Measurements from ENCODE around the gene GDA. TPM values are rescaled to one million over a fixed set of nuclear protein-coding genes. Genes with fewer than 3 reads are reported as not detected.

The GDA gene
- total RNA-seq, 4 donors from 2014 or later, result 14.0 to 291 (median 273) TPM

DNA sequence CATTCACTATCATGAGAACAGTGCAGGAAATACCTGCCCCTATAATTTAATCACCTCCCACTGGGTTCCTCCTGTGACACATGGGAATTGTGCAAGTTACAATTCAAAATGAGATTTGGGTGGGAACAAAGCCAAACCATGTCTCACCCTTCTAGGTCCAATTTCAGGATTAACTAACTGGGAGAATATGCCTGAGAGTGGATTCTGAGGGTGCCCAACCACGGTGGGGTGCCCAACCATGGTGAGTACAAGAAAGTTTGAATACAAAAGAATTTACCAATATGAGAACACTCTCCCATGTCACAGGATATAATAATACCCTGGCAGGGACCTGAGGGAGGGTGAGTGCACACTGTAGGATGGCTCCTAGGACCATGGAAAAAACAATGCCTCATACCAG lies 17.2 kb upstream of the GDA start:
- DNase-seq, result no peak
- Histone ChIP-seq H3K36me3 (no peaks in the 10 kb centered on the region), H3K27me3 (no peaks in the 10 kb centered on the region), H3K4me3 (no peak overlapping the region), H3K9me3 (no peaks in the 10 kb centered on the region), H3K27ac (peak overlapping the region in 3 of 4 donors; percentile 17 to 83 (median 76)), H3K4me1 (peaks cover 0 to 33% (median 7%) of the 10 kb centered on the region in 4 donors)
- no peak for TF ChIP-seq POLR2A (IDR thresholded peaks at IDR 0.05)
- TF ChIP-seq, protein P1, sequence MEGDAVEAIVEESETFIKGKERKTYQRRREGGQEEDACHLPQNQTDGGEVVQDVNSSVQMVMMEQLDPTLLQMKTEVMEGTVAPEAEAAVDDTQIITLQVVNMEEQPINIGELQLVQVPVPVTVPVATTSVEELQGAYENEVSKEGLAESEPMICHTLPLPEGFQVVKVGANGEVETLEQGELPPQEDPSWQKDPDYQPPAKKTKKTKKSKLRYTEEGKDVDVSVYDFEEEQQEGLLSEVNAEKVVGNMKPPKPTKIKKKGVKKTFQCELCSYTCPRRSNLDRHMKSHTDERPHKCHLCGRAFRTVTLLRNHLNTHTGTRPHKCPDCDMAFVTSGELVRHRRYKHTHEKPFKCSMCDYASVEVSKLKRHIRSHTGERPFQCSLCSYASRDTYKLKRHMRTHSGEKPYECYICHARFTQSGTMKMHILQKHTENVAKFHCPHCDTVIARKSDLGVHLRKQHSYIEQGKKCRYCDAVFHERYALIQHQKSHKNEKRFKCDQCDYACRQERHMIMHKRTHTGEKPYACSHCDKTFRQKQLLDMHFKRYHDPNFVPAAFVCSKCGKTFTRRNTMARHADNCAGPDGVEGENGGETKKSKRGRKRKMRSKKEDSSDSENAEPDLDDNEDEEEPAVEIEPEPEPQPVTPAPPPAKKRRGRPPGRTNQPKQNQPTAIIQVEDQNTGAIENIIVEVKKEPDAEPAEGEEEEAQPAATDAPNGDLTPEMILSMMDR (IDR thresholded peaks at IDR 0.05), result no peak

DNA sequence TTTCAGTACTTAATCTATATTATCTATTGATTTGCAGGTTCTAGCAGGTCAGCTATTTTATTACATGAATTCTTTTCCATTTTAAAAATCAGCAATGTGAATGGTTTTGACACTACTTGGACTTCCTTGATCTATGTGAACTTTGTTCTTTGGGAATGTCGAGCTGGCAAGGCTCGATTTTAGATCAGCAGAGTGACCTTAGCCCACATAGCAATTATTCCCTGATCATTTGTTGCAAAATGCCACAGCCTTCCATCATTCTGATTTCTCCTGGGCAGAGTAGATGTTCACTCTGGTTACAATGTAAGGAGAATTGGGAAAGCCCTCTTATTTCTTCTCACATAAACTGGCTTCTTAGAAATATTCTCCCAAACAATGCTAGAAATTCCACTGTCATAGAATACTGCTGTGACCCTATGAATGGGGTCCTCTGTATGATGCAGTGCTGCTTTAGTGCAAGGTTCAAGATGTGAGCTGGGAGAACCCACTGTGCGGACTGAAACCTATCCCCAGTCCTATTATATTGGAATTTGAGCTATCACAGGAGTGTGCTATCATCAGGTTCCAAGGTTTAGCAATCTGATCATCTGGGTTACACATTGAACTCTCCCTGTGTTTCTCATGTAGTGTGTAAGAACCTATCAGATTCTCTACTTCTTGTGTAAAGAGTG lies 15.7 kb upstream of the GDA start:
- TF ChIP-seq, protein P1 (IDR thresholded peaks at IDR 0.05), result no peak
- peak in 1 of 2 donors; percentile 16 for TF ChIP-seq POLR2A (IDR thresholded peaks at IDR 0.05)
- H3K36me3 ChIP-seq, result no peaks in the 10 kb centered on the region
- H3K9me3 ChIP-seq, result no peaks in the 10 kb centered on the region
- no peaks in the 10 kb centered on the region for H3K27me3 ChIP-seq
- peak in 1 of 3 donors; percentile 73 for DNase-seq
- no peak overlapping the region for H3K4me3 ChIP-seq
- peak overlapping the region in 3 of 4 donors; percentile 17 to 87 (median 83) for H3K27ac ChIP-seq
- peaks cover 0 to 33% (median 7%) of the 10 kb centered on the region in 4 donors for H3K4me1 ChIP-seq

DNA sequence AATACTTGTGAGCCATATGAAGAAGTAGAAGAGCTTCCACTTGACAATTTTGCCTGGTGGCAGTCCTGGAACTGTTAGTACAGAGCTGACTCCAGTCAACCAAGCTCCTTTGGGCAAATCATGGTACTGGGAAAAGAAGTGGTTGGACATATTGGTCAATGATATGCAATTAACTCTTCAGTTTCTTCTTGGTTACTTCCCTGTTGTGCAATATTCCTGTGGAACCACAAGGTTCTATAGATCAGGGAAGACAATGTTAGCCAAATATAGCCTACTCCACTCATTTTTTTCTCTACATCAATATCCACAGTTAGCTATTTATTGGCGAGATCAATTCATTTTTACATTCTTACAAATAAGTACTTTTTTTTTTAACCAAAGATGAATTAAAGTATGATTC lies 14.4 kb upstream of the GDA start:
- TF ChIP-seq POLR2A (IDR thresholded peaks at IDR 0.05), result no peak
- TF ChIP-seq, protein P1 (IDR thresholded peaks at IDR 0.05), result no peak
- Histone ChIP-seq H3K27me3 (no peaks in the 10 kb centered on the region), H3K36me3 (no peaks in the 10 kb centered on the region), H3K9me3 (no peaks in the 10 kb centered on the region), H3K4me1 (peaks cover 0 to 28% (median 3%) of the 10 kb centered on the region in 4 donors), H3K27ac (peak overlapping the region in 3 of 4 donors; percentile 47 to 87 (median 83)), H3K4me3 (no peak overlapping the region)
- DNase-seq, result no peak

DNA sequence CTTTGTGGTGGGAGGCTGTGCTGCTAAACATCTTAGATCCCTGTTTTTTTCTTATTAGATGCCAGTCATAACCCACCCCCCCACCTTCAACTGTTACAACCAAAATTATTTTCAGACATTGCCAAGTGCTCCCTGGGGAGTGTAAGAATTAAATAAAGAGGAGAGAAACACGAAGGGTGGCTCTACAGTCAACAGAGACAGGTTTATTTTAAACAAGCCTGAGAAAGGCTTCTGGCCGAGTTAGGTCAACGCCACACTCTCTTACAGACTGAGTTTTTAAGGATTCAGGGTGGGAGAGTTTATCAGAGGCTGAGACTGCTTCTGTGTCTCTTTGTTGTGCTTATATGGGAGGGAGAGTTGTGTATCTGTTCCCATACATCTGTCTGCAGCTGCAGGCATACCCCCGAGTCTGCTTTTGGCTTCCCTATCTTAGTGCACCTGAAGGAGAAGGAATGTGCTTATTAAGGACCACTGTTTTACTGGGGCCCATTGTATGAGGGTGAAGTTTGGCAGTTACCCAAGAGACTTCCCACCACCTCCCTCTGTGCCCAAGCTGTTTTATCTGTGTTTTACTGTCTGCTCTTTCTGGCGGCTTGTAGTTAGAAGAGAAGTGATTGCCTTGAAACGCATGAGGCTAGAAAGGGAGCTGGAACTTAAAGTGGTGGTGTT lies 11.4 kb upstream of the GDA start:
- H3K9me3 ChIP-seq, result no peaks in the 10 kb centered on the region
- H3K4me1 ChIP-seq, result peaks cover 0 to 8% (median 0%) of the 10 kb centered on the region in 4 donors
- H3K27ac ChIP-seq, result no peak overlapping the region
- no peak overlapping the region for H3K4me3 ChIP-seq
- no peaks in the 10 kb centered on the region for H3K36me3 ChIP-seq
- no peaks in the 10 kb centered on the region for H3K27me3 ChIP-seq
- no peak for DNase-seq
- TF ChIP-seq POLR2A (IDR thresholded peaks at IDR 0.05), result no peak
- TF ChIP-seq, protein P1 (IDR thresholded peaks at IDR 0.05), result no peak

DNA sequence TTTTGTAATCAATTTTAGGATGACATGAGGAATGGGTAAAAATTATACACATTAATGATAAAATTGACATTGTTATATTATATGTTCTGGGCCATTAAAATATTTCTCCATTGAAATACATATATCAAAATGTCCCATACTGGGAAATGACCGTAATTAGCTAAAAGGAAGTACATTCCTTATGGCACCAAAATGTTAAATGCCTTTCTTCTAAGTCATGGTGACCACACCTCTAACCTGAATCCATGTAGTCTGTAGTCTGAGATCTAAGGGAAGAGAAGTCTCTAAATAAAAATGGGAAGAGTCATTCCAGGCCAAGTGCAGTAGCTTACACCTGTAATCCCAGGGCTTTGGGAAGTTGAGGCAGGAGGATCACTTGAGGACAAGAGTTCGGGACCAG lies 10.0 kb upstream of the GDA start:
- Histone ChIP-seq H3K9me3 (no peaks in the 10 kb centered on the region), H3K4me1 (peaks cover 0 to 6% (median 0%) of the 10 kb centered on the region in 4 donors), H3K4me3 (no peak overlapping the region), H3K27me3 (no peaks in the 10 kb centered on the region), H3K36me3 (no peaks in the 10 kb centered on the region), H3K27ac (no peak overlapping the region)
- TF ChIP-seq, protein P1 (IDR thresholded peaks at IDR 0.05), result no peak
- TF ChIP-seq POLR2A (IDR thresholded peaks at IDR 0.05), result no peak
- no peak for DNase-seq

Measured in Peyer's patch (tissue), 4 donors.